ENCODE measurements around the gene EML6.

GRCh38 chr2:54708584-54709335 lies 14.7 kb upstream of the EML6 start:
- TF ChIP-seq CTCF (IDR thresholded peaks at IDR 0.05) (no peak), EP300 (IDR thresholded peaks at IDR 0.05) (no peak)
